B cell (primary cell): ENCODE data around the gene PCIF1. TPM values are rescaled to one million over a fixed set of nuclear protein-coding genes. Genes with fewer than 3 reads are reported as not detected.

Source experiments
- ATAC-seq: fragments of 200-7000 bp; cut with Tn5 transposase; one replicate; pipeline ENCODE4 v1.10.0; 2021; ENCODE audit warnings: low read depth, mild to moderate bottlenecking, moderate number of reproducible peaks, moderate library complexity
- CTCF ChIA-PET: fragments of 350-600 bp; sonication (Branson Sonifier 250); formaldehyde crosslinking; loops from one replicate; lab custom pipeline; 2021; ENCODE audit warnings: antibody characterized with exemption, inconsistent platforms; lab: Charles Lee
- POLR2A ChIA-PET: fragments of 350-600 bp; sonication (Branson Sonifier 250); formaldehyde crosslinking; loops from one replicate; lab custom pipeline; 2021; ENCODE audit warnings: antibody characterized with exemption; lab: Charles Lee
- DNase-seq: peaks from one replicate; pipeline ENCODE4 v3.0.0; 2013
- H2AFZ ChIP-seq: 2 replicates; pipeline ENCODE4 v1.6.1; 2012; ENCODE audit warnings: mild to moderate bottlenecking, low read depth, low read length; ENCODE audit not compliant: insufficient read depth, poor library complexity, severe bottlenecking
- H3K27ac ChIP-seq, 2 donors: 1 replicate in 1 of 2; 2 replicates in 1 of 2; pipeline ENCODE4 v1.5.1; 2012 to 2013; ENCODE audit warnings: low read length in 2 of 2, mild to moderate bottlenecking in 2 of 2, moderate library complexity in 1 of 2
- H3K27me3 ChIP-seq, 4 experiments: fragments of 200-600 bp in 1 of 4; sonication (generic) in 1 of 4; replicated peaks in 1 of 4; 1 replicate in 2 of 4; 2 replicates in 2 of 4; pipeline versions ENCODE4 v1.6.1 to v1.7.0; 2013 to 2016; ENCODE audit warnings: low read length in 3 of 4, mild to moderate bottlenecking in 2 of 4, mixed read lengths in 1 of 4, moderate library complexity in 1 of 4; ENCODE audit not compliant: insufficient read depth in 4 of 4, control insufficient read depth in 3 of 4; ENCODE audit errors: control extremely low read depth in 1 of 4
- H3K36me3 ChIP-seq, 2 experiments: replicated peaks in 1 of 2; 1 replicate in 1 of 2; 2 replicates in 1 of 2; pipeline versions ENCODE4 v1.6.1 to v1.7.1; 2013; ENCODE audit warnings: low read length in 1 of 2; ENCODE audit not compliant: insufficient read depth in 2 of 2, control insufficient read depth in 1 of 2; ENCODE audit errors: control extremely low read depth in 1 of 2, extremely low read depth in 1 of 2
- H3K4me1 ChIP-seq, 2 donors: fragments of 200-600 bp in 1 of 2; sonication (generic) in 1 of 2; 1 replicate in 1 of 2; 2 replicates in 1 of 2; pipeline versions ENCODE4 v1.5.1 to v1.6.1; 2013 to 2017; ENCODE audit warnings: low read length in 2 of 2; ENCODE audit not compliant: control insufficient read depth in 2 of 2, insufficient read depth in 2 of 2
- H3K4me2 ChIP-seq: replicated peaks from 2 replicates; pipeline ENCODE3; 2012; ENCODE audit warnings: mild to moderate bottlenecking, low read depth, low read length; ENCODE audit not compliant: poor library complexity, severe bottlenecking
- H3K4me3 ChIP-seq, 5 experiments: fragments of 200-600 bp in 1 of 5; sonication (generic) in 1 of 5; 1 replicate in 3 of 5; 2 replicates in 2 of 5; pipeline versions ENCODE4 v1.5.1 to v1.7.0; 2011 to 2016; ENCODE audit warnings: low read length in 4 of 5, mild to moderate bottlenecking in 4 of 5, low read depth in 2 of 5, control low read depth in 1 of 5, moderate library complexity in 1 of 5; ENCODE audit not compliant: insufficient read depth in 1 of 5; ENCODE audit errors: control extremely low read depth in 1 of 5, extremely low read depth in 1 of 5
- H3K79me2 ChIP-seq: fragments of 200-600 bp; sonication (generic); one replicate; pipeline ENCODE4 v1.6.0; 2016; ENCODE audit warnings: low read length; ENCODE audit not compliant: control insufficient read depth, insufficient read depth
- H3K9ac ChIP-seq: fragments of 200-600 bp; sonication (generic); 2 replicates; pipeline ENCODE4 v1.6.1; 2017; ENCODE audit warnings: mild to moderate bottlenecking, low read length, moderate library complexity
- H3K9me3 ChIP-seq, 3 donors: one replicate each; pipeline versions ENCODE4 v1.6.1 to v1.7.1; 2013; ENCODE audit warnings: low read length in 2 of 3; ENCODE audit not compliant: control insufficient read depth in 2 of 3, insufficient read depth in 1 of 3; ENCODE audit errors: control extremely low read depth in 1 of 3
- H4K20me1 ChIP-seq: 2 replicates; pipeline ENCODE4 v1.6.0; 2012; ENCODE audit warnings: mild to moderate bottlenecking, low read length; ENCODE audit not compliant: insufficient read depth, control insufficient read depth, poor library complexity, severe bottlenecking
- H3K27ac Mint-ChIP-seq: one replicate; pipeline ENCODE4 v1.8.0; 2021; ENCODE audit warnings: mixed read lengths
- H3K27me3 Mint-ChIP-seq: one replicate; pipeline ENCODE4 v1.8.0; 2021; ENCODE audit warnings: mixed read lengths
- H3K4me1 Mint-ChIP-seq: one replicate; pipeline ENCODE4 v1.8.0; 2021; ENCODE audit warnings: mixed read lengths
- H3K4me3 Mint-ChIP-seq: one replicate; pipeline ENCODE4 v1.8.0; 2021; ENCODE audit warnings: mixed read lengths
- H3K9me3 Mint-ChIP-seq: one replicate; pipeline ENCODE4 v1.8.0; 2022; ENCODE audit warnings: mixed read lengths; ENCODE audit not compliant: insufficient read depth
- EZH2 ChIP-seq: IDR thresholded peaks from 2 replicates; pipeline ENCODE4 v1.6.1; 2012; ENCODE audit warnings: borderline replicate concordance, low read depth, mild to moderate bottlenecking, moderate library complexity, low read length; ENCODE audit not compliant: insufficient read depth, poor library complexity, severe bottlenecking
- WGBS: methylation state at CpG from one replicate; pipeline ENCODE4 v1.1.5; 2013; ENCODE audit warnings: missing lambda C conversion rate; ENCODE audit not compliant: insufficient coverage; 5-methylcytosine and 5-hydroxymethylcytosine counted together
- intact Hi-C: fragments of 100-400 bp; cut with micrococcal nuclease; formaldehyde crosslinking; loops from one replicate; pipeline ENCODE4 v1.10.0; 2022
- polyA plus RNA-seq: library from polyadenylated mRNA; depleted of rRNA; stranded (reverse); fragments of >200 nt; gene quantifications from 2 replicates; pipeline ENCODE4 v1.2.3, GENCODE V29; 2012
- total RNA-seq, 2 donors: library from RNA; stranded (reverse); fragments of 120-200 nt in 1 of 2; gene quantifications; 1 replicate in 1 of 2; 2 replicates in 1 of 2; pipeline versions ENCODE4 v1.2.3 to v1.2.4, GENCODE V29; 2013 to 2022
- TF ChIP-seq, protein P1 (sequence below): fragments of 200-600 bp; IDR thresholded peaks from one replicate; pipeline ENCODE4 v1.8.0; 2022; ENCODE audit warnings: antibody characterized with exemption, mild to moderate bottlenecking

The PCIF1 gene
- total and polyA plus RNA-seq, 2 donors (not counting 1 experiment from before 2014, with no cell fraction given) = 74.2 to 79.2 TPM

GRCh38 chr20:45991616-45992015 is 57.1 kb downstream of the PCIF1 start:
- ATAC-seq = no peak
- peaks cover 13% of the 10 kb centered on the region for H3K27me3 Mint-ChIP-seq

DNA sequence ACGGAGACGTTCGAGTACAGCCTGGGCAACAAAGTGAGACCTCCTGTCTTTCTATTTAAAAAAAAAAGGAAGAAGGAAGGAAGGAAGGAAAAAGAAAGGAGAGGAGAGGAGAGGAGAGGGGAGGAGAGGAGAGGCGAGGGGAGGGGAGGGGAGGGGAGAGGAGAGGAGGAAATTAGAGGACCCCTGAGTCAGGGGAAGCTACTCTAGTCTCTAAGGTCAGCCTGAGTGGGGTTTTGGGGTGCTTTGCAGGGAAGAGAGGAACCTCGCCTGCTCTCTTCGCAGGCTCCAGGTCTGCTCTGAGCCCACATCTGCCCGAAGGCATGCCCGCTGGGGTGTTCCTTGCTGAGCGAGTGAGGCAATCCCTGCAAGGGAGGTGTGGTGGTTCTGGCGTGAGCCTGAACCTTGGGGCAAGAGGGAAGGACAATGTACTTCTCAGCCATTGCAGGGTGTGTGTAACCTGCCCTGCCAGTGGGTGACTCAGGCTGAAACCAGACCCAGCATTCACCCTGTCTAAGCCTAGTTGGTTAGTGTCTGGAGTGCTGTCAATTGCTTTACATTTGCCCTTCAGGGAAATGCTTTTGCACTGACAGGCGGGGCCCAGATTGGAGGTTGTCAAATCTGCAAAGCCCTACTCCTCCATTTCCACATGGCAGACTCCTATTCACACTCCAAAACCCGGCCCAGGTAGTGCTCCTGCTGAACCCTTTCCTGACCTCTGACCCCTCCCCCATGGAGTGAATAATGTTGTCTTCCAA is 58.9 kb downstream of the PCIF1 start:
- Histone ChIP-seq H3K9ac (no peak overlapping the region), H3K27me3 (peaks cover 0 to 24% (median 2%) of the 10 kb centered on the region in 4 experiments), H3K9me3 (peaks cover 0 to 5% (median 0%) of the 10 kb centered on the region in 3 donors), H4K20me1 (no peaks in the 10 kb centered on the region), H2AFZ (no peak overlapping the region), H3K79me2 (no peaks in the 10 kb centered on the region), H3K4me3 (no peak overlapping the region), H3K36me3 (no peaks in the 10 kb centered on the region), H3K4me1 (peaks cover 12 to 18% of the 10 kb centered on the region in 2 donors), H3K4me2 (no peak overlapping the region), H3K27ac (no peak overlapping the region)
- ATAC-seq (no peak), DNase-seq (no peak)
- intact Hi-C loops = no loop called here
- ChIA-PET POLR2A (no interaction called here), CTCF (no interaction called here)
- H3K4me1 Mint-ChIP-seq = peaks cover 22% of the 10 kb centered on the region
- H3K9me3 Mint-ChIP-seq = no peaks in the 10 kb centered on the region
- no peak overlapping the region for H3K4me3 Mint-ChIP-seq
- TF ChIP-seq, protein P1, sequence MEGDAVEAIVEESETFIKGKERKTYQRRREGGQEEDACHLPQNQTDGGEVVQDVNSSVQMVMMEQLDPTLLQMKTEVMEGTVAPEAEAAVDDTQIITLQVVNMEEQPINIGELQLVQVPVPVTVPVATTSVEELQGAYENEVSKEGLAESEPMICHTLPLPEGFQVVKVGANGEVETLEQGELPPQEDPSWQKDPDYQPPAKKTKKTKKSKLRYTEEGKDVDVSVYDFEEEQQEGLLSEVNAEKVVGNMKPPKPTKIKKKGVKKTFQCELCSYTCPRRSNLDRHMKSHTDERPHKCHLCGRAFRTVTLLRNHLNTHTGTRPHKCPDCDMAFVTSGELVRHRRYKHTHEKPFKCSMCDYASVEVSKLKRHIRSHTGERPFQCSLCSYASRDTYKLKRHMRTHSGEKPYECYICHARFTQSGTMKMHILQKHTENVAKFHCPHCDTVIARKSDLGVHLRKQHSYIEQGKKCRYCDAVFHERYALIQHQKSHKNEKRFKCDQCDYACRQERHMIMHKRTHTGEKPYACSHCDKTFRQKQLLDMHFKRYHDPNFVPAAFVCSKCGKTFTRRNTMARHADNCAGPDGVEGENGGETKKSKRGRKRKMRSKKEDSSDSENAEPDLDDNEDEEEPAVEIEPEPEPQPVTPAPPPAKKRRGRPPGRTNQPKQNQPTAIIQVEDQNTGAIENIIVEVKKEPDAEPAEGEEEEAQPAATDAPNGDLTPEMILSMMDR = no peak
- no peak for TF ChIP-seq EZH2
- no peak overlapping the region for H3K27ac Mint-ChIP-seq
- H3K27me3 Mint-ChIP-seq = peaks cover 22% of the 10 kb centered on the region
- 83% methylated on average over 8 of the region's 12 CpGs for WGBS

More at GRCh38 chr20:45991616-45992015, 57.1 kb downstream of the PCIF1 start:
- Histone ChIP-seq H3K9me3 (peaks cover 0 to 9% (median 0%) of the 10 kb centered on the region in 3 donors), H3K27ac (no peak overlapping the region), H3K4me1 (peaks cover 7 to 14% of the 10 kb centered on the region in 2 donors), H3K36me3 (no peaks in the 10 kb centered on the region), H3K9ac (no peak overlapping the region), H3K4me3 (no peak overlapping the region), H2AFZ (no peak overlapping the region), H3K27me3 (peaks cover 0 to 30% (median 7%) of the 10 kb centered on the region in 4 experiments), H3K4me2 (no peak overlapping the region), H3K79me2 (no peaks in the 10 kb centered on the region), H4K20me1 (no peaks in the 10 kb centered on the region)
- no peak overlapping the region for H3K4me3 Mint-ChIP-seq
- no peak for DNase-seq
- 78% methylated on average over 3 of the region's 3 CpGs for WGBS
- intact Hi-C loops = no loop called here
- ChIA-PET CTCF (interaction anchor here (0.7 to 6.9 kb wide), 3 partner anchors 11 to 157 kb away, joined by 3 to 84 read pairs (median 4); no protein-coding TSS in a partner anchor), POLR2A (no interaction called here)
- no peak overlapping the region for H3K27ac Mint-ChIP-seq
- peaks cover 10% of the 10 kb centered on the region for H3K4me1 Mint-ChIP-seq
- no peaks in the 10 kb centered on the region for H3K9me3 Mint-ChIP-seq
- TF ChIP-seq, protein P1 = no peak
